Lower lobe of right lung (tissue), 2 donors: Measurements from ENCODE around the gene C1orf198. TPM values are rescaled to one million over a fixed set of nuclear protein-coding genes. Genes with fewer than 3 reads are reported as not detected.

Source experiments
- ATAC-seq, 2 donors: fragments of 200-7000 bp; cut with Tn5 transposase; one replicate each; pipeline ENCODE4 v1.9.1; 2020 to 2022; ENCODE audit warnings: mild to moderate bottlenecking in 2 of 2, moderate library complexity in 2 of 2
- DNase-seq: peaks from one replicate; pipeline ENCODE4 v3.0.0-alpha.2; 2020
- H3K27ac ChIP-seq: fragments of 200-600 bp; one replicate; pipeline ENCODE4 v1.8.0; 2022
- H3K27me3 ChIP-seq: fragments of 200-600 bp; one replicate; pipeline ENCODE4 v1.8.0; 2022; ENCODE audit warnings: low read depth
- H3K36me3 ChIP-seq: fragments of 200-600 bp; one replicate; pipeline ENCODE4 v1.8.0; 2022; ENCODE audit warnings: mild to moderate bottlenecking
- H3K4me1 ChIP-seq: fragments of 200-600 bp; one replicate; pipeline ENCODE4 v1.8.0; 2022
- H3K4me3 ChIP-seq: fragments of 200-600 bp; one replicate; pipeline ENCODE4 v1.8.0; 2022; ENCODE audit warnings: mild to moderate bottlenecking
- H3K9me3 ChIP-seq: fragments of 200-600 bp; one replicate; pipeline ENCODE4 v1.8.0; 2022
- CTCF ChIP-seq: fragments of 200-600 bp; IDR thresholded peaks from one replicate; pipeline ENCODE4 v1.8.0; 2022; ENCODE audit warnings: antibody characterized with exemption, mild to moderate bottlenecking
- intact Hi-C: fragments of 100-400 bp; cut with DNase I; formaldehyde crosslinking; loops from one replicate; pipeline ENCODE4 v1.11.0; 2022
- total RNA-seq: library from RNA; stranded (reverse); fragmentation: NEBNext Ultra II Directional; extraction: Animal tissue kit (Norgen Biotek cat#: 25700); gene quantifications from one replicate; pipeline ENCODE4 v1.2.1, GENCODE V29; 2021
- donor health status: DM: no; HTN: yes; CAD: no; lungs with severe emphysema.

Gene C1orf198
- total RNA-seq, 1 donor from 2014 or later, result 101 TPM

GRCh38 chr1:230839173-230839572 is 29.1 kb downstream of the C1orf198 start:
- intact Hi-C loops, result no loop called here
- no peak overlapping the region for H3K27ac ChIP-seq
- peaks cover 68% of the 10 kb centered on the region for H3K36me3 ChIP-seq
- H3K4me3 ChIP-seq, result no peak overlapping the region
- no peaks in the 10 kb centered on the region for H3K9me3 ChIP-seq
- H3K4me1 ChIP-seq, result no peaks in the 10 kb centered on the region
- no peaks in the 10 kb centered on the region for H3K27me3 ChIP-seq
- DNase-seq (no peak), ATAC-seq (no peak)
- TF ChIP-seq CTCF, result no peak

GRCh38 chr1:230836793-230837192 is 31.5 kb downstream of the C1orf198 start:
- TF ChIP-seq CTCF, result no peak
- intact Hi-C loops, result no loop called here

GRCh38 chr1:230836347-230836746 is 32.0 kb downstream of the C1orf198 start:
- H3K4me3 ChIP-seq, result no peak overlapping the region
- ATAC-seq, result no peak
- TF ChIP-seq CTCF, result no peak
- intact Hi-C loops, result no loop called here
- peaks cover 39% of the 10 kb centered on the region for H3K36me3 ChIP-seq
- H3K4me1 ChIP-seq, result no peaks in the 10 kb centered on the region
- H3K9me3 ChIP-seq, result no peaks in the 10 kb centered on the region
- H3K27me3 ChIP-seq, result no peaks in the 10 kb centered on the region
- no peak overlapping the region for H3K27ac ChIP-seq
- no peak for DNase-seq

More at GRCh38 chr1:230836793-230837192, 31.5 kb downstream of the C1orf198 start:
- DNase-seq, result no peak
- Histone ChIP-seq H3K9me3 (no peaks in the 10 kb centered on the region), H3K27me3 (no peaks in the 10 kb centered on the region), H3K36me3 (peaks cover 44% of the 10 kb centered on the region), H3K4me3 (no peak overlapping the region), H3K4me1 (no peaks in the 10 kb centered on the region), H3K27ac (no peak overlapping the region)
- ATAC-seq, result no peak

- H3K4me1 ChIP-seq, result no peaks in the 10 kb centered on the region
- H3K36me3 ChIP-seq, result peaks cover 24% of the 10 kb centered on the region
- ATAC-seq (peak in 1 of 2 donors; percentile 15), DNase-seq (no peak)
- no peaks in the 10 kb centered on the region for H3K9me3 ChIP-seq
- TF ChIP-seq CTCF, result no peak
- H3K27ac ChIP-seq, result no peak overlapping the region
- H3K27me3 ChIP-seq, result no peaks in the 10 kb centered on the region
- no peak overlapping the region for H3K4me3 ChIP-seq
- intact Hi-C loops, result no loop called here
Observed at GRCh38 chr1:230834292-230834691, 34.0 kb downstream of the C1orf198 start.

- Histone ChIP-seq H3K27ac (no peak overlapping the region), H3K4me3 (no peak overlapping the region), H3K4me1 (no peaks in the 10 kb centered on the region), H3K36me3 (peaks cover 16% of the 10 kb centered on the region), H3K27me3 (no peaks in the 10 kb centered on the region), H3K9me3 (no peaks in the 10 kb centered on the region)
- TF ChIP-seq CTCF, result no peak
- ATAC-seq, result no peak
- intact Hi-C loops, result no loop called here
- DNase-seq, result no peak
Observed at GRCh38 chr1:230833511-230833910, 34.8 kb downstream of the C1orf198 start.

GRCh38 chr1:230832476-230832875 is 35.8 kb downstream of the C1orf198 start:
- ATAC-seq (no peak), DNase-seq (no peak)
- Histone ChIP-seq H3K36me3 (peaks cover 5% of the 10 kb centered on the region), H3K9me3 (no peaks in the 10 kb centered on the region), H3K27ac (no peak overlapping the region), H3K4me3 (no peak overlapping the region), H3K4me1 (no peaks in the 10 kb centered on the region), H3K27me3 (no peaks in the 10 kb centered on the region)
- TF ChIP-seq CTCF, result no peak
- intact Hi-C loops, result no loop called here
